HG02763 (cell line): ENCODE measurements around the gene EXD3.

Source experiments
- ATAC-seq: cut with Tn5 transposase; IDR thresholded peaks from one replicate; pipeline ENCODE4 v1.9.1; 2021; ENCODE audit warnings: mild to moderate bottlenecking, moderate library complexity; ENCODE audit not compliant: unreplicated experiment

EXD3 gene

DNA sequence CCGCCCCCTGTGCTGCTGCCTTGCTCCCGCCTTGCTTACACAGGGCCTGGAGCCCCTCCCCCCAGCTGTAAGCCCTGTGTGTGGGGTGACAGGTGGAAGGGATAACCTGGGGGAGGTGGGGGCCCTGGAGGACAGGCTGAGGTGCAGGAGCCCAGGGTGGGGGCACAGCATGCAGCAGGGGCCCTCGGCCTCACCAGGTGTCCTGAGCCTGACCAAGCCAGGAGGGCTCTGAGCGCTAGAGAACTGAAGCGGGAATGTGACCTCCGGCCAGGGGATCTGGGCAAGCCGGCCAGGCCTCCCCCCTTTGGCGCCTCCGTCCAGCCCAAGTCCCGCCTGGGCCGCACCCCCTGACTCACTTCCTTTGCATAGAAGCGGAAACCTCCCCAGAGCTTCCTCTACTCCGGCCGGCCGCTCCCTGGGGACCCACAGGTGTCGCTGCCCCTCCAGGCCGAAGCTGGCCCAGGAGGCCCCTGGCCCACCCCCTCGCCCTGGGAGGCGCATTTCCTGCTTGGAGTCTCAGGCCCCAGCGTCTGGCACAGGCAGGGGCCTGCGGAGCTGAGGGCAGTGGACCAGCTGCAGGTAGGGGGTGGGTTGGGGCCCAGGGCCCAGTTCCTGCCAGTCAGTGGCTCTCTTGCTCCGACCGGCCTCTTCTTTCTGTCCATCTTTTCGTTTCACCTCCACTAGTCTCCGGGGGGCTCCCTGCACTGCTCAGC is 145.5 kb downstream of the EXD3 start, which contains the start of gene TOR4A:
TSS of gene TOR4A (plus strand) at position 398 of the 713 bp plus-strand sequence. CDS start 964 bp downstream, outside the sequence.
- peak; percentile 68 for ATAC-seq

DNA sequence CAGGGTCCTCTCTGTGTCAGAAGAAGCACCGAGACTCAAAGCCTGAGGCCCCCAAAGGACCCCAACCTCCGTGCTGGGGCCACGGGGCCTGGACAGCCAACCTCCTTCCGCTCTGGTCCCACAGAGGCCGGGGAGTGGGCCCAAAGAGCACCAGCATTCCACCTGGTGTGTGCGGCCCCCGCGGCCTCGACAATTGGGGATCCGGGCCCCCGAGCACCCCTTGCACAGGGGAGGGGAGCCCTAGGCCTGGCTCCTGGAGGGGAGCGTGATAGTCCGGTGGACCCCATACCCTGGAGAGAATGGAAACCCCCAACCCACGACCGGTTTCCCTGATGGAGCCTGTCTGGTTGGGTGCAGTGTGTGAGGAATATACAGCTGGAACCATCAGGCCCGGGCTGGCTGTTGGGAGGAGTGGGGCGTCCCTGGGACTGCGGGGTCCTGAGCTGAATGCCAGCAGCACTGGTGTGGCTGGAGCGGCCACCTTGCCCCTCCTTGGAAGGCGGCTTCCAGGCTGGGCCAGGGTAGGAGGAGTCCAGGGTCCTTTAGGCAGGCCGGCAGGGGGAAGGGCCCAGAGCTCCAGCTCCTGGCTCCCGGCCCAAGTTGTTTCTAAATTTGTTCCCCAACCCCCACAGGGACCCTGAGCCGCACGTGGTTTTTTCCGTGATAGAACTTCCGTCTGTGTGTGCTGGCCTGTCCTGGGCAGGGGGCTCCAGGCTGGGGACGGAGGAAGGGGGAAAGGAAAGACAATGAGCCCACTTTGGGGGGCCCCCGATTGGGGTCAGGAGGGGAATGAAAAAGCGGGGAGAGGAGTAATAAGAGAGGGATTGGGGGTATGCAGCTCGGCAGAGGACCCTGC is 146.3 kb downstream of the EXD3 start:
- ATAC-seq, result no peak

DNA sequence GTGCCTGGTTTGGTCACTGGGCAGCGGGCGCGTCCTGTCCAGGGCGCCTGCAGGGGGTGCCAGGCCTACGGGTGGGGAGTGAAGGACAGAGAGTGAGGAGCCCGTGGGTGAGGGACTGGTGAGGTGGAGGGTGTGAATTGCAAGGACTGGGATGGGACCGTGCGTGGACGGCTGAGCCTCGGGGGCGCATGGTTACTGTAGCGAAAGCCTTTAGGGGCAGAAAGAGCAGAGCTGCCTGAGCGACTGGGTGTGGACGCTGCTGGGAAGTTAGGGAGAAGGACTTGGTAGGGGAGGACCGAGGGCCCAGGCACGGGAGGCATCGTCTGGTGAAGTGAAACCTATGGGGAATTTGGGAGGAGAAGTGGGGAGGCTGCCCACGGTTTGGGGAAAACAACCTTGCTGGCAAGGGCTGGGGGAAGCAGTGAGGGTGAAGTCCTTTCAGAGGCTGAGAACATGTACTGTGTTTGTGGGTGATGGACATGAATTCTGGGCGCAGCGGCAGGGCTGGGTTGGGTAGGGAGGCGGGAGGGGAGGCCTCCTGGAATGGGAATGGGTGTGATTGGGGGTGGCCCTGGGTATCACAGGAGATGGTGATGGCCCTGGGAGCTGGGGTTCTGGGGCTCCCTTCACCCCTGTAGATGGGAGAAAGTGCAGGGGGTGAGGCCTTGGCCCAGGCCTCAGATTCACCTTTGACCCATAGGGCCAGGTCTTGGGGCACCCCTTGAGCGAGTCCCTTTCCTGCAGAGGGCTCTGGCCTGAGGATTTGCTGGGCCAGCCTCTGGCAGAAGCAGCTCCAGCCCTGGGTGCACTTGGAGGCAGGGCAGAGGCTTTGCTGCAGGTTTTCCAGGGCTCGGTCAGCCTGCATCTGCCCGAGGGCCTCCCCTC is 147.1 kb downstream of the EXD3 start:
- ATAC-seq, result no peak

DNA sequence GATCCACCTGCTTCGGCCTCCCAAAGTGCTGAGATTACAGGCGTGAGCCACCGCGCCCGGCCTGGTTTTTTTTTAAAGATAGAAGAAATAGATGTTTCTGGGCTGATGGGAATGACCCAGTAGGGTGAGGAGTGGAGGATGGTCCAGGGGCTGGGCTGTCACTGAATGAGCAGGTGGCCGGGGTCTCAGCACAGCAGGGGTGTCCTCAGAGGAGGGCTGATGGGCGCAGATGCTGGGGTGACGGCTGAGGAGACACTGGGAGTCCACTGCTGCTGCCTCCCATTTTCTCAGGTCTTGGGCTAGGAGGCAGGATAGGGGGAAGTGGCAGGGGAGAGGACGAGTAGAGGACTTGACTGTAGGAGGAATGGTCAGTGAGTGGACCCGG is 147.8 kb downstream of the EXD3 start:
- no peak for ATAC-seq

DNA sequence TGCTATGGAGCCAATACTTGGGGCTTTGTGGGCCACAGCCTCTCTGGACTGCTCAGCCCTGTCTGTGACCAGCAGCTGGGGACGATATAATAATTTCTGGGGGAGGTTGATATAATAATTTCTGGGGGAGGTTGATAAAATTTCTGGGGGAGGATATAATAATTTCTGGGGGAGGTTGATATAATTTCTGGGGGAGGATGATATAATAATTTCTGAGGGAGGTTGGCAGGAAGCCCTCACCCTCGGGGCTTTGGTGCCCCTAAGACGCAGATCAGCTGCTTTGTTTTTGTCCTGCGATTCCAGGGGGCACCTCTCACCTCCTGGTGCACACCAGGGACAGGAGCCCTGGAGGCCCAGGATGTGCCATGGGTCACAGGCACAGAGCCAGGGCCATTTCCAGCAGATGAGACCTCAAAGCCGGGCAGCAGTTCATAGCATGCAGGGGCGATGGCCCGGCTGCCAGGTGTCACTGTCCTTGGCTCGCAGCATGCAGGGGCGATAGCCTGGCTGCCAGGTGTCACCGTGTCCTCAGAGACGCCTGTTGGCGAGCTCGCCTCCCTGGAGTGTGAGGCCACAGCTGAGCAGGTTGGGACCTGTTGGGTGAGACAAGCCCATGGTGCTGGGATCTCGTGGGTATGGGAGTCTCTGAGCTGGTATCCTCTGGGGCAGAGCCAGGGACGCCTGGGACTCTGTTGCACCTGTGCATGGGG is 149.2 kb downstream of the EXD3 start:
- ATAC-seq, result no peak

DNA sequence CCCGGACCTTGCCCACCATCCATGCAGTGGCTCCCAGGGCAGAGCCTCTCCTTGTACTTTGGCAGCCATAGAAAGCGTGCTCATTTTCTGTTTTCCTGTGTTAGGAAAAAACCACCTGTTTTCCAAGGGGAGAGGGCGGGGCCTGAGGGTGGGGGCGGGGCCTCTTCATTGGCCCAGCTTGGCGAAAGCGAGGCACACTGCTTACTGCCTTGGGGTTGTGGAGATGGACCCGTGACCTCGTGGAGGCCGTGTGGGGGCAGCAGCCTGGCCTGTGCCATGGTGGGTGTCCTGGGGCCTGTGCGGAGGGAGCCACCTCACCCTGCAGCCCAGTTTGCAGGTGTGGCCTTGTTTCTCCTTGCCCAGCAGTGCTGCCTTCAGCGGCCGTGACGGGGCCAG is 149.9 kb downstream of the EXD3 start:
- no peak for ATAC-seq

DNA sequence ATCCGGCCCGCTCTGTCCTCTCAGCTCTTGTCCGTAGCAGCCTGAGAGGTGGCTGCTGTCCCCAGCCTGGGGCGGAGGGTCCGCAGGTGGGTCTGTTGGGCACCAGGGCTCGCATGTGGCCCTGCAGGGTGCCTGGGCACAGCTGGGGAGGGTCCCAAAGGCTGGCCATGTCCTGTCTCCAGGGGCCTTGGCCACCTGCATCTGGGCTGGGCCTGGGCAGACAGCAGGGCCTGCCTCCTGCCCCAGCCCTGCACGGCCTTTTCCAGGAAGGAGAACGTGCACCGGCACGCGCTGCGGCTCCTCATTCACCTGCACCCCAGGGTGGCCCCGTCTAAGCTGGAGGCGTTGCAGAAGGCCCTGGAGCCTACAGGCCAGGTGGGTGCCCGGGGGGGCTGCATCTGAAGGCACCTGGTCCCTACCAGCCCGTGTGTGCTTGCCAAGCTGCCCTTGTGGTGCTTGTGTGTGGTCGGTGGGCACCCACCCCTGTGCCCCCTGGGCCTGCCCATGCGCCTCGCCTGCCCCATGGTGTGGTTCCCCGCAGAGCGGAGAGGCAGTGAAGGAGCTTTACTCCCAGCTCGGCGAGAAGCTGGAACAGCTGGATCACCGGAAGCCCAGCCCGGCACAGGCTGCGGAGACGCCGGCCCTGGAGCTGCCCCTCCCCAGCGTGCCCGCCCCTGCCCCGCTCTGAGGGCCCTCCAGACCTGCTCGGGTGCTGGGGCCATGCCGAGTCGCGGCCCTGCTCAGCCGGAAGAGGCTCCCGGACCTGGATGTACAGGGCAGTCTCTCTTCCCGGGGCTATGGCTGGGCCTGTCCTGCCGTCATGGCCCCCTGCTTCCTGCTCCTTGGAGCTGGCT is 150.5 kb downstream of the EXD3 start:
- no peak for ATAC-seq

DNA sequence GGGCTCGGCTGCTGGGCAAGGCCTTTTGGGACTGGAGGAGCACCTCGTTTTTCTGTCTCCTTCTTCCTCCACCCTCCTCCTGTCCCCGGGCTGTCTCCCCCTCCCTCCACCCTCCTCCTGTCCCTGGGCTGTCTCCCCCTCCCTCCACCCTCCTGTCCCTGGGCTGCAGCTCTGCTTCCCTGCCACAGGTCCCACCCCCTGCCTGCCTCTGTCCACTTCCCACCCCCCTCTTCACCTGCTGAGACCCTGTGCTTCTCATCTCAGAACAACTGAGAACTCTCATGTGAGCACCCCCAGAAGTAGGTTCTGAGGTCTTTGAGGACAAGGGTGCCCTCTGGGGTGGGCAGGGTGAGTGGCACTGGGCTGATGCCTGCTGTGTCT is 151.3 kb downstream of the EXD3 start:
- ATAC-seq, result no peak

DNA sequence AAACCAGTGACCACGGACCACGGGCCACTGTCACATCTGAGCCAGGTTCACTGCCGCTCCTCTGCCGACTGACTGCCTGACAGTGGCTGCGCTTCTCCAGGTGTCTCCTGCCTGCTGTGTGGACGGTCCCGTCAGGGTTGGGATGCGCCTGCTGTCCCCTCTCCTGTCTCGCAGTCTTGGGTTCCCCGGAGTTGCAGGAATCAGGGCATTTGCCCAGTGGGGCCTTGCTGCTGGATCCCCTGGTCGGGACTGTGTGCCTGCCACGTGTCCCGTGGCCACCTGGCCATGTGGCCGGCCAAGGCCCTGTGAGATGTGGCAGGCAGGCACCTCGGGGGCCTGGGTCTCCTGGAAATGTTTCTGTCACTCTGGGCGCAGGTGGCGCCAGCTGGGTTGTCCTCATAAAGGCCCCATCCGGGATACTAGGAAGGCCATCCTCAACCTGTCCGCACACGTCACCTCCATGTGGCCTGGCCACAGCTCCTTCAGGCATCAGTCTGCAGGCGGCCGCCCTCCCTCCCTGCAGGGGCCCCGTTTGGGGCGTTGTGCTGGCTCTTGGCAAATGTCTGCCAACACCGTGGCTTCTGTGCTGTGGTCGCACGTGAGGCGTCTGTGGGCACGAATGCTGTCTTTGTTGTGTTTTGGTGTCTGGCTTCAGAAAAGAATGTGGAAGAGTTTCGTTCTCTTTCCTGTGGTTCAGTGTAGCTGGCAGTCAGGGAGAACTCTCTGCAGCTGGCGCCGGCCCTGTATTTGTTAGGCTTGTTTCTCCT is 151.8 kb downstream of the EXD3 start:
- no peak for ATAC-seq

DNA sequence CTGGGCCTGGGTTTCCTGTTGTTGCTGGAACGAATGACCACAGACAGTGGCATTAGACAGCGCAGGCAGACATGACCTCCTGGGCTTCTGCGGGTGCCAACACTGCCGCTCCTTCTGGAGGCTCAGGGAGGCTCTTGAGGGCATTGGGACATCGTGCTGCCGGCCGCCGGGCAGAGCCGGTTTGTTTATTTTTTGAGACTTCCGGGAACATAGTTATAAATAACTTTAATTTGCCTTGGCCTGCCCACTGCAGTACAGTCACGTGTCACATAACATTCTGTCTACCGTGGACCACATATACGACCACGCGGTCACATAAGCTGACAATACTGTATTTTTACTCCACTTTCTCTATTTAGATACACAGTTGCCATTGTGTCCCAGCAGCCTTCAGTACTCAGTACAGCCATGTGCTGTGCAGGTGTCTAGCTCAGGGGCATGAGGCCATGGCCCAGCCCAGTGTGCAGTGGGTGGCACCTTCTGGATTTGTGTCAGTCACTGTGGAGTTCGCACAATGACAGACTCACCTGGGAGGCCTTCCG is 153.7 kb downstream of the EXD3 start:
- no peak for ATAC-seq

DNA sequence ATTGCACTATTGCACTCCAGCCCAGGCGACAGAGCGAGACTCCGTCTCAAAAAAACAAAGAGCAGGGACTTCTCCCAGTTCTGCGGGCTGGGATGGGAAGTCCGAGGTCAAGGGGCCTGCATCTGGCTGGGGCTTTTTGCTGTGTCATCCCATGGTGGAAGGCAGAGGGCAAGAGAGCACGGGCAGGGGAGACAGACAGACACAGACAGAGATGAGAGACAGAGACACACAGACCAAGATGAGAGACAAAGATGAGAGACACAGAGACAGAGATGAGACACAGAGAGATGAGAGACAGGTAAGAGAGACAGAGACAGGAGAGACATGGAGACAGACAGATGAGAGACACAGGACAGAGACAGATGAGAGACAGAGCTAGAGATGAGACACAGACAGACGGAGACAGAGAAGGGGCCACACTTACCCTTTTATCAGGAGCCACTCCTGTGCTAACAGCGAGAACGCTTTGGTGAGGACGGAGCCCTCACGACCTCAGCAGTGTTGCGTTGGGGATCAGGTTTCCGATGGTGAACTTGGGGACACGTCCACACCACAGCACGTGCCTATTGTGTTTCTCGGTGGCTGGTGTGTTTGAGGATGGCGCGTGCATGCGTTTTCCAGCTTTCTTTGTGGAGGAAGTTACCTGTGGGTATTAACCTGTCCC is 154.3 kb downstream of the EXD3 start:
- no peak for ATAC-seq

DNA sequence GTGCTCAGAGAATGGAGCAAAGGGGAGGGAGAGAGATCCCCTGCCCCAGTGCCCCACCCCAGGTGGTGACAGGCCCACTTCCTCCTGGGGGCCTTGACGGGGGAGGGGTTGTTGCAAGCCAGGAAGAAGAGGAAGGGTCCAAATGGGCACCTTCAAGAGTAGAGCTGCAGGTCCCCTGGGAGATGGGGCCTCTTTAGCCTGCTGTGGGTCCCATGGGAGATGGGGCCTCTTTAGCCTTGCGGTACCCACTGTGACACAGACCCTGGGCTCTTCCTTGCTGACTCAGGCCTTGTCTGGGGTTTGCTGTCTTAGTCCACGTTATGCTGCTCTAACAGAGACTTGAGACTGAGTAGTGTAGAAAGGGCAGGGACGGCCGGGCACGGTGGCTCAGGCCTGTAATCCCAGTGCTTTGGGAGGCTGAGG is 155.0 kb downstream of the EXD3 start:
- no peak for ATAC-seq

DNA sequence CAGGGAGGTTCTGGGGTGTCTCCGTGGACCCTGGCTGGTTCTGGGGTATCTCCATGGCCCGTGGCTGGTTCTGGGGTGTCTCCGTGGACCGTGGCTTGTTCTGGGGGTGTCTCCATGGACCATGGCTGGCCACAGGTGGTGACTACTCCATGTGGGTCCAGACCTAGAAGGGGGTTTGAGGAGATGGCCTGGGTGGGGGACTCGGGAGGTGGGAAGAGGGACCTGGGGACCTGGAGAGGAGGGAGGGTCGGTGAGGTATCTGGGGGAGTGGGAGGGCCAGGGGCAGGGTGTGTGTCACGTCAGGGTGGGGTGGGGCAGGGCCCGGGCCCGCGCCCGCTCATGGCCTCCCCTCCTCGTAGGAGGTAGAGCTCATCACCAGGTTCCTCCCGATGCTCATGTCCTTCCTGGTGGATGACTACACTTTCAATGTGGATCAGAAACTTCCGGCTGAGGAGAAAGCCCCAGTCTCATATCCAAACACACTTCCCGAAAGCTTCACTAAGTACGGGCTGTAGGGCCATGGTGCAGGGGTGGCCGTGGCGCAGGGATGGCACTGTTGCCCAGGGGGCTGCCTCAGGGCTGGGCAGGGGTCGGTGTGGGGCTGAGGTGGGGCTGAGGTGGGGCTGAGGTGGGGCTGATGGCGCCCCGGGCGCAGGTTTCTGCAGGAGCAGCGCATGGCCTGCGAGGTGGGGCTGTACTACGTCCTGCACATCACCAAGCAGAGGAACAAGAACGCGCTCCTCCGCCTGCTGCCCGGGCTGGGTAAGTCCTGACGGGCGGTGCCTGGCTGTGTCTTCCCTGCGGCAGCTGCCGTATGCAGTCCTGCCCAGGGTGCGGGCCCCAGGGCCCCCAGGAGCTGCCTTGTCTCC is 156.1 kb downstream of the EXD3 start:
- no peak for ATAC-seq

DNA sequence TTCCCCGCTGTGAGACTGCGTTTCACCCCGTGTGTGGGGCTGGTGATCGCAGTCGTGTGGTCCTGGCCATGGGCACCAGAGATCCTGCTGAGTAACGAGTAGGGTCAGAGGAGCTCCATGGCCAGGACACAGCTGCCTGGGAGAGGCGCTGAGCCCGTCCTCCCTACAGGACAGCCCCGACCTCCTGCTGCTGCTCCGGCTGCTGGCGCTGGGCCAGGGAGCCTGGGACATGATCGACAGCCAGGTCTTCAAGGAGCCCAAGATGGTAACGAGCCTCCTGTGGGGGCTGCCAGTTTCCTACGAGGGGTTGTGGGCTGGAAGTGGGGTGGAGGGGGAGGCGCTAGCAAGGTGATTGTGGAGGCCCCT is 156.8 kb downstream of the EXD3 start:
- no peak for ATAC-seq

DNA sequence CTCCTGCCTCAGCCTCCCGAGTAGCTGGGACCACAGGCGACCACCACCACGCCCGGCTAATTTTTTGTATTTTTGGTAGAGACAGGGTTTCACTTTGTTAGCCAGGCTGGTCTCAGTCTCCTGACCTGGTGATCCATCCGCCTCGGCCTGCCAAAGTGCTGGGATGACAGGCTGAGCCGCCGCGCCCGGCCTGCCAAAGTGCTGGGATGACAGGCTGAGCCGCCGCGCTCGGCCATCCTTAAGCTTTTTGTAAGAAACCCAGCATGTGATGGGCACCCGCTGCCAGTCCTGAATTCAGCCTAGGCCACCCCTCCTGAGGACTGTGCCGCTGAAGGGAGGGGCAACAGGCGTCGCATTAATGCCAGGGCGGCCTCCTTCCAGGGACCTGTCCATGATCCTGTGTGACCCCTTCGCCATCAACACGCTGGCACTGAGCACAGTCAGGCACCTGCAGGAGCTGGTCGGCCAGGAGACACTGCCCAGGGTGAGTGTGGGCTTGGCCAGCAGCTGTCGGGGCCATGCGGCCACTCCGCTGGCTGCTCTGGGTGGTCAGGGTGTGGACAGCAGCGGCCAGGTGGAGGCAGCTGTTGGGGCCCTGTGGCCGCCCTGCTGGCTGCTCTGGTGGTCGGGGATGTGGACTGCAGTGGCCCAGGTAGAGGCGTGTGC is 157.3 kb downstream of the EXD3 start:
- ATAC-seq, result no peak

DNA sequence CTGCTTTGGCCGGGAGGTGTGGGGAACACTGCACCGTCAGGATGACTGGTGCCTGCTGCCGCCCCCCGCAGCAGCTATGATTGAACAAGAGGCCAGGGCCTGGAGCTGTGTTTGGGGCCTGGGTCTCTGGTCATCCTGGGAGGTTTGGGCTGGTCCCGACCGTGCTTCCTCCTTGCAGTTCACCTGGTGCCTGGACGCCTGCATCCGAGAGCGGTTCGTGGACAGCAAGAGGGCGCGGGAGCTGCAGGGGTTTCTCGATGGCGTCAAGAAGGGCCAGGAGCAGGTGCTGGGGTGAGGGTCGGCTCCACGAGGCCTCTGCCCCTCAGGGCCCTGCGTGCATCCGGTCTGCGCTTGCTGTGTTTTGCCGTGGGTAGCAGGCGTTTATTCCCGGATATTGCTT is 158.9 kb downstream of the EXD3 start:
- ATAC-seq, result no peak

DNA sequence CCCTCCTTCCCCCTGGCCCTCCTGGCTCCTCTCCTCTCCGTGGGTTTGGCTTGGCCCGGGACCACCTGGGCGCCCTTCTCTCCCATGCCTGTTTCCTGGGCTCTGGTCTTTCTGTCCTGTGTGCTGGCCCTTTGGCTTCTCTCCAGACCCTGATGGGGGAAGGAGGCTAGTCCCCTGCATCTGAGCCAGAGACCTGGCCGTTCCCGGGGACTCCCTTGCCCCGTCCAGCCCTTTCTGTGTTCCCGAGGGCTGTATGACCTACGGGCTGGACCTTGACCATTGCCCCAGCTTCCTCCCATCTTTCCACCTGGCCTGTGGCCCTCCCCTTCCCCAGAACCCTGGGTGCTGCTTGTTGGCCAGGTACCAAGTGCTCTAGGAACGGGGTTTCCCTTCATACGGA is 159.5 kb downstream of the EXD3 start:
- ATAC-seq, result no peak
